AG04449 (cell line): Measurements from ENCODE around the gene ERO1B.

Experiments
- CTCF ChIA-PET: fragments of 350-600 bp; formaldehyde crosslinking; extraction: SDS; loops from one replicate; lab custom pipeline; 2021; ENCODE audit warnings: antibody characterized with exemption; lab: Yijun Ruan, JAX
- POLR2A ChIA-PET: fragments of 400-600, 350-600 bp; formaldehyde crosslinking; extraction: SDS; loops from one replicate; lab custom pipeline; 2020; ENCODE audit warnings: antibody characterized with exemption, inconsistent platforms; lab: Yijun Ruan, JAX
- DNase-seq: peaks from one replicate; pipeline ENCODE4 v3.0.0-alpha.2; 2010; ENCODE audit warnings: low read depth, low spot score
- H3K4me3 ChIP-seq: 2 replicates; pipeline ENCODE4 v1.5.1; 2011; ENCODE audit warnings: low read depth, mild to moderate bottlenecking, control low read depth, low read length
- TF ChIP-seq, protein P1 (sequence below): IDR thresholded peaks from one replicate; pipeline ENCODE4 v1.5.1; 2011; ENCODE audit warnings: mild to moderate bottlenecking, moderate library complexity, low read length, control low read depth, inconsistent platforms; ENCODE audit not compliant: insufficient read depth; ENCODE audit errors: missing control alignments

ERO1B gene

DNA sequence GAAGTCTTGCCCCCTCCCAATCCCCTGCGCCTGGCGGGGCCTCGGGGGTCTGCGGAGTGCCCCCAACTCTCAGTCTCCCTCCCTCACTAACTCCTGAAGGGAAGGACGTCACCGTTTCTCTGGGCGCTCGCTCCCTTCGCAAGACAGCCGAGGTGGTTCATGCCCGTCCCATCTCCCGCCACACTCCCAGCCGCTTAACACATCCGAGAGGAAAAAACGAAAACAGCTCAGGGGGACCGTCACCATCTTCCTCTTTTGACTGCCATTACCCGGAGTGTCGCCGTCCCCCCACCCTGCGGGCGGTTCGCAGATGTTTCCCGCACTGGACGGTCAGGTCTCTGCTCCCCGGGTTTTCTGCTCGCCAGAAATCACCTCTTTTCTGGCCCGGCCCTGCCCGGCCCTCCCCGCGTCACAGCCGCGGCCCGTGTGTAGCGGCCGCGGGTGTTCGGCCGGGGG is 532 bp downstream of the ERO1B start:
- DNase-seq: no peak
- H3K4me3 ChIP-seq: peak overlapping the region; percentile 73
- POLR2A ChIA-PET: no interaction called here
- TF ChIP-seq, protein P1, sequence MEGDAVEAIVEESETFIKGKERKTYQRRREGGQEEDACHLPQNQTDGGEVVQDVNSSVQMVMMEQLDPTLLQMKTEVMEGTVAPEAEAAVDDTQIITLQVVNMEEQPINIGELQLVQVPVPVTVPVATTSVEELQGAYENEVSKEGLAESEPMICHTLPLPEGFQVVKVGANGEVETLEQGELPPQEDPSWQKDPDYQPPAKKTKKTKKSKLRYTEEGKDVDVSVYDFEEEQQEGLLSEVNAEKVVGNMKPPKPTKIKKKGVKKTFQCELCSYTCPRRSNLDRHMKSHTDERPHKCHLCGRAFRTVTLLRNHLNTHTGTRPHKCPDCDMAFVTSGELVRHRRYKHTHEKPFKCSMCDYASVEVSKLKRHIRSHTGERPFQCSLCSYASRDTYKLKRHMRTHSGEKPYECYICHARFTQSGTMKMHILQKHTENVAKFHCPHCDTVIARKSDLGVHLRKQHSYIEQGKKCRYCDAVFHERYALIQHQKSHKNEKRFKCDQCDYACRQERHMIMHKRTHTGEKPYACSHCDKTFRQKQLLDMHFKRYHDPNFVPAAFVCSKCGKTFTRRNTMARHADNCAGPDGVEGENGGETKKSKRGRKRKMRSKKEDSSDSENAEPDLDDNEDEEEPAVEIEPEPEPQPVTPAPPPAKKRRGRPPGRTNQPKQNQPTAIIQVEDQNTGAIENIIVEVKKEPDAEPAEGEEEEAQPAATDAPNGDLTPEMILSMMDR: no peak
- CTCF ChIA-PET: no interaction called here

DNA sequence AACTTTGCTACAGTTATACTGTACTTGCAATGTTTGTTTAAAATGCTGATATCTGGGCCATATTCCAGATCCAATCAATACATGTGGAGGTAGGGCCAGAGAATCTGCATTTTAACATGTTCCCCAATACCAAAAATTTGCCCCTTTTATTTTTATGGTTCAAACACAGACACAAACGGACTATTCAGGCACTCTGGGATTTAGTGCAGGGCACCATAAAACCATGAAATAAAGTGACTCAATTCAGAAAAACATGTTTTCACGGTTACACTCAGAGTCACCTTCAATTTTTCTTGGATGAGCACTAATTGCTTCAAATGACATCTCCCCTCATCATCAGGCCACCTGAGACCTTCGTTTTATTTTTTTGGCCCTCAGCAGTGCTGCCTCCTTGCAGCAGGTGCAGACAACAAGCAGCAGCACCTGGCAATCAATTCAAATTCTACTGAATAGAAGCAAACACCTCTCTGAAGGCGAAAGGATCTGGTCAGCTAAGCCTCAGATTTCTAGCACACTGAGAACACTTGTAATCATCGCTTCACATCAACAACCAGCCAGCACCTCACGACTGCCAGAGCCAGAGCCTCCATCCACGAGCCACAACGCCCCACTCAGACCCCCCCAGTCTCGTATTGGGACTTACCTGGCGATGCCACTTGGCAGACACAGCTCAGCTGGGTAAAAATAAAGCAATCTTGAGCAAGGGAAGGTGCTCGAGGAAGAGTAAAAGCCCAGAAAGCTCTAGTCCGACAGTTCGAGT is 1.1 kb downstream of the ERO1B start:
- H3K4me3 ChIP-seq: peak overlapping the region; percentile 73
- CTCF ChIA-PET: no interaction called here
- POLR2A ChIA-PET: no interaction called here
- no peak for DNase-seq
- TF ChIP-seq, protein P1: no peak

DNA sequence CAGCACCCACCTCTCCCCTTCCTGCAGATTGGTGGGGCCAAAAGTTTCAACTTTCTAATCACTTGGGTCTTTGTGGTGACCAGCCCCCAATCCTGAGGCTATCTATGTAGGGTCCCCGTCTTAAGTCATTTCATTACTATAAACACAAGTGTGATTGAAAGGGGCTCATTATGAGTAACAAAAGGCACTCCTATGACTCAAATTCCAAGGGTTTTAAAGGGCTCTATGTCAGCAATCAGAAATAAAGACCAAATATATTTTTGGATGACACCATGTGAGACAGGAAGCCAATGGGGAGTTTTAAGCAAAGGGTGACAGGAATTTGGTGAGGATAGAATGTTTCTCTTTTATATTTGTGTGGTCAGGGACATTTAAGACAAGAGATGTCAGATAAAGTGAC is 6.2 kb downstream of the ERO1B start:
- no peak overlapping the region for H3K4me3 ChIP-seq
- CTCF ChIA-PET: no interaction called here
- POLR2A ChIA-PET: no interaction called here
- no peak for DNase-seq
- TF ChIP-seq, protein P1: no peak

DNA sequence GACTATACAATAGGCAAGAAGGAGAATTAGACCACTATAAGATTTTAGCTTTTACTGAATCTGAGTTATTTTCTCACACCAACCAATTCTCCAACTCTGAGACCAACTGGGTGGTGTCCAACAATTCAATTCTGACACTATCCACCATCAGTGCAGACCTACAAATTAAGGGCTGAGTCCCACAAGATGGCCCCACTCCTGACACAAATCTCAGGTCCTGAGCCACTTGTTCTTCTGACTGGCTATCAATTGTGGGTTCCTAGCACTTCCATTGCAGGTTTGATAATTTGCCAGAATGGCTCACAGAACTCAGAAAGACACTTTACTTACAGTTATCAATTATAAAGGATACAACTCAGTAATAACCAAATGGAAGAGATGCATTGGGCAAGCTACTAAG is 6.7 kb downstream of the ERO1B start:
- CTCF ChIA-PET: no interaction called here
- H3K4me3 ChIP-seq: no peak overlapping the region
- TF ChIP-seq, protein P1: no peak
- DNase-seq: no peak
- POLR2A ChIA-PET: no interaction called here

DNA sequence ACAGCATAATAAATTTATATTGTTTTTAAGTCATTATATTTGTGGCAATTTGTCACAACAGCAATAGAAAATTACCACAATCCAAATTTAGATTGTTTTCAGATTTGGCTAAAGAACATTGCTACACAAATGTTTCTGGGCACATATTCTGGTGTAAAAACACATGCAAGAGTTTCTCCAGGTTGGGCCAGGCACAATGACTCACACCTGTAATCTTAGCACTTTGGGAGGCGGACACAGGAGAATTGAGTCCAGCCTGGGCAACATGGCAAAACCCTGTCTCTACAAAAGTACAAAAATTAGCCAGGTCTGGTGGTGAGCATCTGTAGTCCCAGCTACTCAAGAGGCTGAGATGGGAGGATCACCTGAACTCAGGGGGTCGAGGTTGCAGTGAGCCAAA is 8.4 kb downstream of the ERO1B start:
- TF ChIP-seq, protein P1: no peak
- ChIA-PET CTCF (no interaction called here), POLR2A (interaction anchor here (0.6 kb wide), 1 partner anchor 876 kb away, joined by 3 read pairs; no protein-coding TSS in a partner anchor)
- no peak for DNase-seq
- H3K4me3 ChIP-seq: no peak overlapping the region

DNA sequence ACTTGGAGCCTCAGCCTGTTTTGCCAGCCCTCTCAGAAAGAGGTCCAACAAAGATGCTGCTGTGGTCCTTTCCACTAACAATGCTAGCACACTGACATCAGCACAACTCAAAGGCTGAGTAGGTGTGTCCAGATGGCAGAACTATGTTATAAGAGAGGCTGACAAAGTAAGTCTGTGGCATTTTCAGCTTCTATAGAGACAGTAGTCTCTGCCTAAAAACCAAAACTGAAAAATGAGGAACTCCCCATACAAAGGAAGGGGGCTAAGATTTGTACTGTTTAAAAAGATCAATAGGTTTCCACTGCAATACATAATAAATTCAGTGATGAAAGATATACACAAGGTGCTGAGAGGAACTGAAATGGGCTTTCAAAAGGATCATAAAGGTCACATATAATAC is 12.3 kb downstream of the ERO1B start:
- POLR2A ChIA-PET: no interaction called here
- H3K4me3 ChIP-seq: no peak overlapping the region
- TF ChIP-seq, protein P1: no peak
- CTCF ChIA-PET: no interaction called here
- DNase-seq: no peak
